OCI-M1 (cell line): ENCODE results near the gene ZFYVE28.

ENCODE experiments used
- DNase-seq: peaks from one replicate; lab custom pipeline; 2025; lab: John Stamatoyannopoulos, UW

ZFYVE28 gene

DNA sequence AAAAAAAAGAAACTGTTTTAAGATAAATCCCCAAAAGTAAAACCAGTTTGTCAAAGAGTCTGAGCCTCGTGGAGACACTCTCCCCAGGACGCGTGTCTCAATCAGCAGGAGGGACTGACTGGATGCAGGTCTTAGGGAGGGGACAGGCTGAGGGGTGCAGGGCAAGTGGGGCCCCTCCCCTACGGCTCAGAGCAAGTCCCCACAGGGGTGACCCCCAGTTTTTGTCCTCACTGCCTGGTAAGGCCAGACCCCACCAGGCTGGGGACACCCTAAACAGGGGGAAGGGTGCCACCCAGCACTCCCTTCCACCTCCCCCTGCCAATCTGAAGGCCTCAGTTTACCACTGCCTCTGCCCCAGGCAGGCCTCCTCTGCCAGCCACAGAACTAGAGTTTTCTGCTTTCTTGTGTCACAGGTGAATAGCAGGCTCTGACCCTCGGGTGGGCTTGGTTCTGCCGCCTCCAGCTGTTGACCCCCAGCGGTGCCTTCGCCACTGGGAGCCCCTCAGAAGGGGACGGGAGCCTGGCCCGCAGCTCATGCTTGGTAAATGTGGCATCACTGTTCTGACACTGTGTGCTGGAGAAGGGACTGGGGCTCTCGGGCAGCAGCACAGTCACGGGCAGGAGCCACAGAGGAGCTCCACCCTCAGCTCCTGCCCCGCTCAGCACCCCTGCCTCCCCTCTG, 86.8 kb downstream of the ZFYVE28 start:
- no peak for DNase-seq

DNA sequence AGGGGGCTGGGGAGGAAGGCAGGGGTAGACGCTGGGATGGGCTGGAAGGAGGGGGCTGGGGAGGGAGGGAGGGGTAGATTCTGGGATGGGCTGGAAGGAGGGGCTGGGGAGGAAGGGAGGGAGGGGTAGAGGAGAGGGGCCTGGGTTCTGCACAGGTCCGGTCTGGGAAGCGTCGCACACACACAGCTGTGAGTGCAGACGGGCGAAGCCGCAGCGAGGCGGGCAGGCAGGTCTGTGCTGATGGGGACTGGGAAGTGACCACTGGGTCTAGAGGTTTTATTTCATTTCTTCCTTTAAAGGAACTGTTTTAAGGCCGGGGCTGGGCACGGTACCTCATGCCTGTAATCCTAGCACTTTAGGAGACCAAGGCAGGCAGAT, 87.4 kb downstream of the ZFYVE28 start:
- no peak for DNase-seq

DNA sequence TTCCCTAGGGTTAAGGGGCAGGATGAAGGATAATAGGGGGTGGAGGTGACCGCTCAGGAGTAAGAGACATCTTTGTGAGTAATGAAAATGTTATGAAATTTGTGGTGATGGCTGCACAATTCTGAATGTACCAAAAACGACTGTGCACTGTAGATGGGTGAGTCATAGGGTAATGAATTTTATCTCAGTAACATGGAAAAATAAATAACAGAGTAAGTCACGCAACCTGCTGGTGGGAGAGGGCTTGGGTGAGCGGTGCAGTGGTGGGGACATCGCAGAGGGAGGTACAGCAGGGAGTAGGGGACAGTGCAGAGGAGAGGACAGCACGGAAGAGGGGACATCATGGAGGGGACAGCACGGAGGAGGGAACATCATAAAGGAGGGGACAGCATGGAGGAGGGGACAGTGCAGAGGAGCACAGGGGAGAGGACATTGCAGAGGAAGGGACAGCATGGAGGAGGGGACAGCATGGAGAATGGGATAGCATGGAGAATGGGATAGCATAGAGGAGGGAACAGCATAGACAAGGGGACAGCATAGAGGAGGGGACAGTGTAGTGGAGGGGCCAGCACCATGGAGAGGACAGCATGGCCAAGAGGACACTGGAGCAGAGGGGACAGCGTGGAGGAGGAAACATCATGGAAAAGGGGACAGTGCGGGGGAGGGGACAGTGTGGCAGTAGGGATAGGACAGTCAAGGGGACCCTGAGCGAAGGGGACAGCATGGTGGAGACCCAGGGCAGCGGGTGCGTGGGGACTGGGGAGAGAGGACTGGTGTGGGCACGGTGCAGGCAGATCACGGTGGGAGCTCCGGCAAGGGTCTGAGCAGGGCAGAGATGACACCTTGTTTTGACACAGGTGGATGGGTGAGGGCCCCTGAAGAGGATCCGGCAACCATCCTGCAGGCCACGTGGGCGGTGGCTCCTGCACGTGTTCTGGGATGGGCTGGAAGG, 88.1 kb downstream of the ZFYVE28 start:
- DNase-seq, result peak; percentile 53

DNA sequence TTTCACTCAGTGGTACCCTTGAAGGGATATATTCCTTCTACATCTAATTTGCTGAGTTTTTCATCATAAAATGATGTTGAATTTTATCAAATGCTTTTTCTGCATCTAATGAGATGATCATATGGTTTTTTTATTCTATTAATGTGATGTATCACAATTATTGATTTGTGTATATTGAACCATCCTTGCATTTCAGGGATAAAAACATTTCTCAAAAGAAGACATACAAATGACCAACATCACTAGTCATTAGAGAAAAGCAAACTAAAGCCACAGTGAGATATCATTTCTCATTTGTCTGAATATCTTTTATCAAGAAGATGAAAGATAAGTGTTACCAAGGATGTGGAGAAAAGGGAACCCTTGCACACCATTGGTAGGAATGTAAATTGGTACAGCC, 90.9 kb downstream of the ZFYVE28 start:
- no peak for DNase-seq

DNA sequence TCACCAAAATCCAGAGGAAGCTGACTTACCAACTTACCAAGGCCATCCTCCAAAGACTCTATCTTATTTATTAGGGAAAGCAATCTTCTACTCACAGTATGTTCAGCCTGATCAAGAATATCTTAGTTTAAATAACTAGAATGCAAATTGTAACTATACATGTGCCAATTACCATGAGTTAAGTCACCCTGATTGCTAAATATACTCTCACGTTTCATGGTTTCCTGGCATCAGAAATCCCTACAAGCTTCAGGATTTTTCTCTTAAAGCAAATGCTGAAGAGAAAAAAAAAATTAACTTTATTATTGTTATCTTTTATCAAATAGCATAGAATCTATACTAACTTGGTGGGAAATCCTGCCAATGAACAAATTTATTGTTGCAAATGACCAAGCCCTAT, 93.6 kb downstream of the ZFYVE28 start:
- no peak for DNase-seq

DNA sequence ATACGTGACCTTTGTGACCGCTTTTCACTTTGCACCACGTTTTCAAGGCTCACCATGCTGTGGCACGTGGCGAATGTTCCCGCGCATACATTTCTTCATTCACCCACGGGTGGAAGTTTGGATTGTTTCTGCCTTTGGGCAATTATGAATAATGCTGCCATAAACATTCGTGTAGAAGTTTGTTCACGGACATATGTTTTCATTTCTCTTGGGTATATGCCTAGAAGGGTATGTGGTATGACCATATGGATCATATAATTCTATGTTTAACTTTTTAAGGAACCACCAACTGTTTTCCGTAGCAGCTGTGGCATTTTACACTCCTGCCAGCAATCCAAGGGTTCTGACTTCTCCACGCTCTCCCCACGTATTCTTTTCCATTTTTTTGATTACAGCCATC, 95.6 kb downstream of the ZFYVE28 start:
- DNase-seq, result no peak

DNA sequence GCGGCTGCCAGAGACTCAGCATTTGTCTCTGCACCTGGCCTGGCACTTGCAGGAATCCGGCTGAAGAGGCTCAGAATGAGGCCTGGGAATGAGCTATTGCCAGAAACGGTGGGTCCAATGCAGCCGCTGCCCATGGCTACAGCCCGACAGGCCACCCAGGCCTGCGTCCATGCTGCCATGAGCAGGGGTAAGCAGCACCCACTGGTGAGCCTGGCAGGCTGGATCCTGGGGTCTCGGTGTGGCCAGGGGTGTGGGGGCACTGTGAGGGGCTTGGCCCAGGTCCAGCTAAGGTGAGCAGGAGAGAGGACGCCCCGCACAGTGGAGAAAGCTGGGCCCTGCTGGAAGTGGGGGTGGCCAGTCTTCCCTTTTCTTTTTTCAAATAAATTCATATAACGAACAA, 96.2 kb downstream of the ZFYVE28 start:
- DNase-seq, result no peak

DNA sequence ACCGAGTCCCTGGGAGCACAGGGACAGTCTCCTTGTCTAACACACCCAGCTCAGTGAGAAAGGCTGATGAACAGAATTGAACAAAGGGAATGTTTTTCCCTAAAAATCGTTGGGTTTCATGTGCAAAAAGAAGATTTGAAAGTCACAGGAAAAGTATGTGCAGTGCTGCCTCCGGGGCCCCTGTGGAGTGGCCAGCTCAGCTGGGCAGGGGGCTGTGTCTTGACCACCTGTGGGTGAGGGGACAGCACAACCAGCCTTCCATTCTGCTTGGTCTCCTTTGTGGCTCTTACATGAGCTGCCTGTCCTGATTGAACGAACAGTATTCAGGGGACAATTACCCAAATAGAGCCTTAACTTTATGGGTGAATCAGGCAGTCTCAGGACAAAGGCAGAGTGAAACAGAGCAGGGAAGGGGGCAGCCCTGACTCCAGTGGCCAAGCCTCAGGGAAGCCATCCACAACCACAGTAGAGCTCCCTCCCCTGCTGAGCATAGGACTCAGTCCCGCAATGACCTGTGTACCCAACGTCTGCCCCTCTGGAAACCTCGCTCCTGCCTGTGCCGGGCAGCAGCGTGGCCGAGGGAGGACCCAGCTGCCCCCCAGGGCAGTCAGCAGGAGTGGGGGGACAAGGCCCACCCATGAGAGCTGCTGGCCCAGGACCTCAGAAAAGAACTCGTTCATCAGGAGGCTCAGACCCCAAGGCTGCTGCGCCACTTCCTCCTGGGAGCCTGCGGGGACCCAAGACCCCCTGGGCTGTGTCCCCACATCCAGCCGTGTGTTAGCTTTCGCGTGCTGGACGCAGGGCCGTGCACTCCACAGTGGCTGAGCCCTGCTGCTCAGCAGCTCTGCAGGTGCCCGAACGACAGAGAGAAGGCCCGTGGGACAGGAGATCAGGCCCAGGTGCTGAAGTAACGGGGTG, 96.9 kb downstream of the ZFYVE28 start:
- no peak for DNase-seq

DNA sequence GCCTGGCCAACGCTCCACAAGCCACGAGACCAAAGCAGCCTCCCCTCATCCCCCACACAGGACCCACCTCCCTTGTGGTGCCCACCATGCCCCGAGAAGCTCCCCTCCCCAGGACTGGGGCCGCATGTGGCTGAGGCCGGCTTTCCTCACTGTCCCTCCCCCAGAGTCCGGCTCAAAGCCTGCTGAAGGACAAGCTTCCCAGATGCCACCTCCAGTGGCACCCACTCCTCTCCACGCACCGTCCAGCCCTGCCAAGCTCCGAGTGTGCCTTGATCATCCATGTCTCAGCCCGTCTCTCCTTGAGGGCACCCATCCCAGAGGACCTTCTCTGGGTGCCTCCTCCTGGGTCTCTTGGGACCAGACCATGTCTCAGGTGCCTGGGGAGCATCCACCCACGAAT, 97.7 kb downstream of the ZFYVE28 start:
- no peak for DNase-seq

DNA sequence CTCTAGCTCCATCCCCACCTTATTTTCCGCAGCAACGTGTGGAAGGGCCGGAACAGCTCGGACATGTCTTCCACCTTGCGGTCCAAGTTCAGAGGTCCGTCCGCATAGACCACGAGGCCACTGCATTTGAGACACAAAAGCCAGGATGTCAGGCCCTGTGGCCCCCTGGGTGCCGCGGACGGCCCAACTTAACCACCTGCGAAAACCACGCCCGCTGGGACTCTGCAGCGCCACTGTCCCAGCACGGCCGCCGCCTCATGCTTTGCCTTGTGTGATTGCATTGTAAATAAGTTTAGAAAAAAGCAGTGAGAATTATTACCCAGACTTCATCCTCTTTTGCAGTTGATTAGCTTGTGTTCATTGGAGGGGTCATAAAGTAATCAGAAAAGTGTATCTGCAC, 98.3 kb downstream of the ZFYVE28 start:
- DNase-seq, result no peak

DNA sequence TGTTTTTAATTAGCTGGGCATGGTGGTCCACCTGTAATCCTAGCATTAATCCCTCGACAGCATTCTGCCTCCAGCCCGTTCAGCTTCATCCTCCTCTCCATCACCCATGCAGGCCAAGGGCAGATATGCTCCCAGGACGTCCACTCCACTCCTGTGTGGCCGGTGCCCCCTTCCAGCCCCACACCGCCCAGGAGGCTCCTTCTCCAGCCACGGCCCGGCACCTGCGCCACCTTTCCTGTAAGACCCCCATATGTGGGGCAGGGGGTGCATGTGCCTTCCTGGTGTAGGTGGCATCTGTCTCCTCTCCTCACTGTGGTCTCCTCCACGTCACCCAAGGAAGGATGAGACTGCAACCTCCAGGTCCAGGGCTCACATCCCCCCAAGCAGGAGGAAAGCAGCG, 99.6 kb downstream of the ZFYVE28 start:
- DNase-seq, result no peak

DNA sequence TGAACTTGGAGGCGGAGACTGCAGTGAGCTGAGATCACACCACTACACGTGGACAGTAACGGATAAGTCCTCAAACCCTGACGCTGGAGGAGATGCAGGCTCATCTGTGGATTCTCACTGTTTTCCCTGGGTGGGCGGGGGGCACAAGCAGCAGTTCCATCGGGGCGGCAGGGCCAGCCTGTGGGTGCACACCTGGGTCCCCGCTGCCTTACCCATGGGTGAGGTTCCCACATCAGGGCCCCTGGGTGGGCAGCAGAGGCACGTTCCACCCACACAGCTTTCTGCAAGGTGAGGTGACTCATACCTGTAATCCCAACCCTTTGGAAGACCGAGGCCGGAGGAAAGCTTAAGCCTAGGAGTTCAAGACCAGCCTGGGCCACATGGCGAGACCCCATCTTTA, 100.0 kb downstream of the ZFYVE28 start:
- no peak for DNase-seq

DNA sequence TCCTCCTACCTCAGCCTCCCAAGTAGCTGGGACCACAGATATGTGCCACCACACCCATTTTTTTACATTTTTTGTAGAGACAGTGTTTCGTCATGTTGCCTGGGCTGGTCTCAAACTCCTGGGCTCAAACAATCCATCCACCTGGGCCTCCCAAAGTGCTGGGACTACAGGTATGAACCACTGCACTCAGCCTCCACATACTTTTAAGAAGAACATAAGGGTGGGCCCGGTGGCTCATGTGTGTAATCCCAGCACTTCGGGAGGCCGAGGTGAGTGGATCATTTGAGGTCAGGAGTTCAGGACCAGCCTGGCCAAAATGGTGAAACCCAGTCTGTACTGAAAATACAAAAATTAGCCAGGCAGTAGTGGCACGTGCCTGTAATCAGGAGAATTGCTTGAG, 105.1 kb downstream of the ZFYVE28 start:
- DNase-seq, result no peak

DNA sequence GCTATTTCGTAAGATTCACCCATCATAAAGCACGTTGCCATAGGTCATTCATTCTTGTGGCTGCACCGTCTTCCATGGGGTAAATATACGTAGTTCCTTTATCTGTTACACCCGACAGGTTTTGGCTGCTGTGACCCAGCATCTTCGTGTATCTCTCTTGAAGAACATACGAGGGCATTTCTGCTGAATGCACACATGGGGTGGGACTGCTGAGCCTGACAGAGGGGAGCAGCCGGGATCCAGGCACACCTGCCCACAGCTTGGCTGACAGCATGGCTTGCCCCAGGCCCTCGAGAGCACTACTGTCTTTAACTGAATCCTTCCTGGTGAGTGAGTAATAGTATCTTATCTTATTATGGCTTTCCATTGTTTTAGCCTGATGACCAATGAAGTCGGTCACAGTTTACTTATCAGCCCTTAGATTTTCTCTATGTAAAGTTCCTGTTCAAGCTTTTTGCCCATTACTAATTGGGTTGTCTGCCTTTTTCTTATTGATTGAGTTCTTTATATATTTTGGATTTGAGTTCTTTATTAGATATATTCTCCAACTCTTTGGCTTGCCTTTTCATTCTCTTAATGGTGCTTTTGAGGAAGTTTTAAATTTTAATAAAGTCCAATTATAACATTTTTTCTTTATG, 111.6 kb downstream of the ZFYVE28 start:
- DNase-seq, result no peak

DNA sequence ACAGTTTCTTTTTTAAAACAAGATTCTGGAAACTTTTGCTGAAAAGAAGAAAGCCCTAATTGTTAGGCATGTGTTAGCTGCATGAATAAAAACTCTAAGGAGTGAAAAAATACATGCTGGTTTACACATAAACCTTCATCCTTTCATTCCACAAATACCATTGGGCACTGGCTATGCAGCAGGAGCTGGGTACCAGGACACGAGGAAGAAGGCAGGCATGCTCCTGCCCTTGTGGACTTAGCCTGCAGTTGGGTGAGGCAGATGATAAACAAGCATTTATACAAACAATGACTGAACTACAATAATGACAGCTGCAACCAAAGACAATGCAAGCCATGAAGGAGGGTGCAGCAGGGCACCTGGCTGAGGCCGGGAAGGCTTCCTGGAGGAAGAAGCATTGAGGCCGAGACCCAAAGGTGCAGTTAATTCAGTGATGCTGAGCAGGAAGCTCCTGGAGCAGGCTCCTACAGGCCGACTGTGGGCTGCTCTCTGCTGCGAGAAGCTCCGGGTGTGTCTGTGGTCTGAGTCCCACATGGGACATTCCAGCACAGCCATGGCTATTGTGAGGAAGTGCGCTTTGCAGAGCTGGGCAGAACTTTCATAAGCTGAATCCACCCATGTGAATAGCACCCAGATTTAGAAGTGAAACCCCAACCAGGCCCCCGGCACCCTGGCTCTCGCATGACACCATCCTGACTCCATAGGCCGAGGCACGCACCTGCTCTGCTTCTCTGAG, 112.5 kb downstream of the ZFYVE28 start:
- DNase-seq, result no peak

DNA sequence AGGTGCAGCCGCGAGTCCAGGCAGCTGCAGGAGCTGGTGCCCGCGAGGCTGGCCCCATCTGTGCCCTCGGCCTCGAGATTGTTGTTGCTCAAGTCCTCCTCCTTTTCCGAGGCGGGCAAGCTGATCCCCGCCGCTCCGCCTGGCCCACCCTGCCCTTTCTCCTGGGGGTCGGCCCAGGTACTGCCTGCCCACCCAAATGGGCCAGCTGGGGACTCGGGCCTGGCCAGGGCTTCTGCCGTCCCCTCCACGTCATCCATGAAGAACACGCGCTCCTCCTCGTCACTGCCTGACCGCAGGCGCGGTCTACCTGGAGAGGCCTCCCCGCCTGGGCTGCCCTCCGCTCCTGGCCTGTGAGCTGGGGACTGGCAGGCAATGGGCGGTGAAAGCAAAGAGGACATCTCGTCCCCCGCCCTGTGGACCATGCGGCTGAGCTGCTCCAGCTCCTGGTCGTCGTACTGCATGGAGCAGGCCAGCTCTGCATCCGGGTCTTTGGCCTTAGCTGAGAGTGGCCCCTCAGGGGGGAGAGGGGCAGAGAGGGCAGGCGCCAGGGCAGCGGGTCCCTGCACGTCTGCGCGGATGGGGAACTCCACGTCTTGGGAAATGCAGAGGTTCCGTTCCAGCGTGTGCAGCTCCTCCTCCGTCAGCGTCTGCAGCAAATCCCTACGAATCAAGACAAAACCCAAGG, 113.4 kb downstream of the ZFYVE28 start:
- DNase-seq, result no peak

DNA sequence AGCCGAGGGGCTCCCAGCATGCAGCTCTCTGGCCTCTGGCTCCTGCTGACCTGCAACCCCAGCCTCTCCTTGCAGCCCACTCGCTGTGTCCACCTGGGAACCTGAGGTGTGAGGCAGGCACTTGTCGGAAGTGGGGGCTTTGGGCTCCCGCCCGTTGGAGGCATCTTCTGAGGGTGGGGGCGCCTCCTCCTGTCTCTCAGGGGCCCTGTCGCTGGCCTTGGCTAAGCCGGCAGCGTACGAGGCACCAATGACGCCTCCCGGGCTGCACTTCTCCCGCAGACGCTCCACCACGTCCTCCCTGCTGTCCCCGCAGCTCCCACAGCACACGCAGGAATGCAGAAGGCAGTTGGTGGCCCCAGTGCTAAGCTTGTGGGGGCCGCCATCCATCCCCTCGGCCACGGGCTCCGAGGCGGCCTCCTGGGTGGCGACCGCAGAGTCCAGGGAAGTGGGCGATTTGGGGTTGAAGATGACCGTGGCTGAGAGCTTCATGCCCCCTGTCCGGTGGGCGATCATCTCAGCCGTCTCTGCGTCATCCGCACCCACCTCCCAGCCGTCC, 114.0 kb downstream of the ZFYVE28 start:
- no peak for DNase-seq

DNA sequence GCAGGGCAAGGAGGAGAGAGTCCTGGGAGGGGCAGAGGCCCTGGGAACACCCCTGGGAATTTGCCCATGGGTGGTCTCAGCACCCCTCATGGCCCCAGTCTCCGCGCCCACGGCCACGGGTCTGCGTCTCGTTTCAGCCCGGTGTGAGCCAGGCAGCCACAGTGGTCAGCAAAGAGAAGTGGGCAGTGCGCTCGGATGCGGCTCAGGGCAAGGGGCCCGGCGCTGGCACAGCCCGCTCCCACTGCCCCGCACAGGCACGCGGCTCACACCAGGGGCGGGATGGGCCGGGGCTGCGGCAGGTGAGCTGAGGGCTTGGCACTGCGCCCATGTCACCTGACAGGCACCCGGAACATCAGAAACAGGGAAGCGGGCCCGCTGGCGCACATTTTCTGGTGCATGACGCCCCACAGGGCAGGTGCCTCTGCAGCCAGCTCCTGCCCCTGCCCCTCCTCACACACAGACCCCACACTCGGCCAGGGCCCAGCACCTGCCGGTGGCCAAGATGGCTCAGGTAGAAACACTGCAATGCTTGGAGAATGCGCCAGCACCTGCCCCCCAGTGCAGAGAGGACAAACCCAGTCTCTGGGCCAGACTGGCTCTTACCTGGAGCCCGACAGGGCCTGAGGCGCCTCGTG, 114.6 kb downstream of the ZFYVE28 start:
- no peak for DNase-seq

DNA sequence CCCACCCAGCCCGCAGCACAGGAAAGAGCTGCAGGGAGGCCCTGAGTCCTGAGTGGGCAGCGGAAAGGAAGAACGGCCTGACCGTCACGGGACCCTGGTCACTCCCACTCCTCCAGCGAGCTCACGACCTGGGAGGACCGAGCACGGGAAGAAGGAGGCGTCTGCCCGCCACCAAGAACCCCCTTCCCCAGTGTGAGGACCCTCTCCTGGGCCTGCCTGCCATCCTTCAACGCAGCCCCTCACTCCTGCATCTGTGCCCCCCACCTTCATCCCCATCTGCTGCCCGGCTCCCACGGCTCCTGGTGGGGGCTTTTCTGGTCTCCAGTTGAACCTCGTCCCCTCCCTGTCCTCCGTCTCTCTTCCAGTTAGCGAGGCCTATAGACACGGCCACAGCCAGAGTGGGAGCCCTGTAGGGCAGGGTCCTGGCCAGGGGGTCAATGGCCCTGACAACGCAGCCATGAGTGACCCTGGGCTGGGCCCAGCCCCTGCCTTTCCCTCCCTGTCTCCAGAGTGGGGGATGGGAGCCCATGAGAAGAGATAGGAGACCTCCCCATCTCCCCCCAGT, 115.2 kb downstream of the ZFYVE28 start:
- no peak for DNase-seq
